ENCODE results near the gene NAA80. TPM values are rescaled to one million over a fixed set of nuclear protein-coding genes. Genes with fewer than 3 reads are reported as not detected.

Gene NAA80
- total and polyA plus RNA-seq, 2 donors from 2014 or later, result 8.7 to 10.7 TPM

DNA sequence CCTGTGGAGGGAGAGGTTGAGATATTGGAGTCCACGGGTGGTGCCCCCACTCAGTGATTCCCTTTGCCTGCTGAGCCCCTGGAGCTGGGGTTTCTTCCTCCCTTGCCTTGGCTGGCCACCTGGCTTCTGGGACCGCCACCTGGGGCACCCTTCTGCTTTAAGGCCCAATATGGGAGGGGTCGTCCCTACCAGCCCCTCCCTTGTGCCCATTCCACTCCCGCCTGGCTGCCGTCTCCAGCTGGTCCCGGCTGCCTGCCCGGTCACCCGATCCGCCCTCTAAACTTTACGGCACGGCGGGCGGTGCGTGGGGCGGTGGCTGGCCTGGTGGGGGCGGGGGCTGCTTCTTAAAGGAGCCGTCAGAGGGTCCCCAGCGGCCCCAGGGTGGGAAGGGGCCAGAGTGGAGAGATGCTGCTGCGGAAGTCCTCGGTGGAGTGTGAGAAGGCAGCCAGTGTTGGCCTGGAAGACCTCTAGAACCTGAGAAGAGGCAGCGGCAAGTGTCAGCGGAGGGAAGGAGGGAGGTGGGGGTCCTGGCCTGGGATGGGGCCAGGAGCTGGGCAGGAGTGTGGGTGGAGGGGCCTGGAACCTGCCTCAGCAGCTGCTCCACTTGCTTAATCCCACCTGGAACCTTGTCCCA, 31.8 kb downstream of the NAA80 start:
- Histone ChIP-seq H3K9me3 (ENCODE audit: control insufficient read depth in 2 of 3, insufficient read depth in 1 of 3, low read length in 3 of 3) (no peaks in the 10 kb centered on the region), H3K27me3 (ENCODE audit: control insufficient read depth, insufficient read depth, low read length) (no peaks in the 10 kb centered on the region), H3K36me3 (ENCODE audit: control insufficient read depth in 2 of 3, insufficient read depth in 3 of 3, low read length in 3 of 3) (no peaks in the 10 kb centered on the region), H3K27ac (ENCODE audit: low read depth in 2 of 2, low read length in 2 of 2) (peak overlapping the region; percentile 91 to 94), H3K9ac (ENCODE audit: low read length in 3 of 3) (peak overlapping the region; percentile 21 to 95 (median 66)), H3K4me3 (ENCODE audit: low read length in 3 of 3) (peak overlapping the region; percentile 42 to 84 (median 73)), H3K4me1 (ENCODE audit: control insufficient read depth in 2 of 3, insufficient read depth in 2 of 3, low read depth in 1 of 3, low read length in 3 of 3) (peaks cover 0 to 59% (median 45%) of the 10 kb centered on the region in 3 donors)
- DNase-seq (peak; percentile 87 to 93 (median 92)), FAIRE-seq (no peak)
- intact Hi-C loops (cut with DNase I), result no loop called here
- TF ChIP-seq, protein P1, sequence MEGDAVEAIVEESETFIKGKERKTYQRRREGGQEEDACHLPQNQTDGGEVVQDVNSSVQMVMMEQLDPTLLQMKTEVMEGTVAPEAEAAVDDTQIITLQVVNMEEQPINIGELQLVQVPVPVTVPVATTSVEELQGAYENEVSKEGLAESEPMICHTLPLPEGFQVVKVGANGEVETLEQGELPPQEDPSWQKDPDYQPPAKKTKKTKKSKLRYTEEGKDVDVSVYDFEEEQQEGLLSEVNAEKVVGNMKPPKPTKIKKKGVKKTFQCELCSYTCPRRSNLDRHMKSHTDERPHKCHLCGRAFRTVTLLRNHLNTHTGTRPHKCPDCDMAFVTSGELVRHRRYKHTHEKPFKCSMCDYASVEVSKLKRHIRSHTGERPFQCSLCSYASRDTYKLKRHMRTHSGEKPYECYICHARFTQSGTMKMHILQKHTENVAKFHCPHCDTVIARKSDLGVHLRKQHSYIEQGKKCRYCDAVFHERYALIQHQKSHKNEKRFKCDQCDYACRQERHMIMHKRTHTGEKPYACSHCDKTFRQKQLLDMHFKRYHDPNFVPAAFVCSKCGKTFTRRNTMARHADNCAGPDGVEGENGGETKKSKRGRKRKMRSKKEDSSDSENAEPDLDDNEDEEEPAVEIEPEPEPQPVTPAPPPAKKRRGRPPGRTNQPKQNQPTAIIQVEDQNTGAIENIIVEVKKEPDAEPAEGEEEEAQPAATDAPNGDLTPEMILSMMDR (IDR thresholded peaks at IDR 0.05; ENCODE audit: borderline replicate concordance, extremely low read depth, insufficient read depth), result no peak

DNA sequence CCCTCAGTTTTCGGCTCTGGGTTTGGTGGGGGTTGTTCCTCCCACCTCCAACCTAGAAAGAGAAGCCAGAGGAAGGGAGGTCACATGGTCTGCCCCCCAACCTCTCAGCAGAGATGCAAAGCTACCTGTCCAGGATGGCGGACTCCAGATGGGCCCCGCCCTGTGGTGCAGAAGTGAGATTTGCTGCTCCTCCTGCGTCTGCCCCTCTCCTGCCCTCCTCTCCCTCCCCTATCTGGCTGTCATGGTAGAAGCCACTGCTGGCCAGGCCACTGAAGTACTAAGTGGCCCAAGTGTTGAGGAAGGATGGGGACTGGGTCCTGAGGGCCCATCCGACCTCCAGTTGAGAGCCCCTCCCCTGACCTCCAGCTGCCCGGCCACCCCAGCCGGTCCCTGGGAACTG, 32.4 kb downstream of the NAA80 start:
- no peaks in the 10 kb centered on the region for H3K36me3 ChIP-seq (ENCODE audit: control insufficient read depth in 2 of 3, insufficient read depth in 3 of 3, low read length in 3 of 3)
- TF ChIP-seq, protein P1 (IDR thresholded peaks at IDR 0.05; ENCODE audit: borderline replicate concordance, extremely low read depth, insufficient read depth), result no peak
- peaks cover 0 to 59% (median 42%) of the 10 kb centered on the region in 3 donors for H3K4me1 ChIP-seq (ENCODE audit: control insufficient read depth in 2 of 3, insufficient read depth in 2 of 3, low read depth in 1 of 3, low read length in 3 of 3)
- intact Hi-C loops (cut with DNase I), result no loop called here
- H3K4me3 ChIP-seq (ENCODE audit: low read length in 3 of 3), result peak overlapping the region; percentile 42 to 84 (median 73)
- peak overlapping the region; percentile 91 to 94 for H3K27ac ChIP-seq (ENCODE audit: low read depth in 2 of 2, low read length in 2 of 2)
- DNase-seq (peak in 2 of 5 donors; percentile 15 to 68), FAIRE-seq (no peak)
- H3K9me3 ChIP-seq (ENCODE audit: control insufficient read depth in 2 of 3, insufficient read depth in 1 of 3, low read length in 3 of 3), result no peaks in the 10 kb centered on the region
- peak overlapping the region in 2 of 3 donors; percentile 66 to 95 for H3K9ac ChIP-seq (ENCODE audit: low read length in 3 of 3)
- H3K27me3 ChIP-seq (ENCODE audit: control insufficient read depth, insufficient read depth, low read length), result no peaks in the 10 kb centered on the region

DNA sequence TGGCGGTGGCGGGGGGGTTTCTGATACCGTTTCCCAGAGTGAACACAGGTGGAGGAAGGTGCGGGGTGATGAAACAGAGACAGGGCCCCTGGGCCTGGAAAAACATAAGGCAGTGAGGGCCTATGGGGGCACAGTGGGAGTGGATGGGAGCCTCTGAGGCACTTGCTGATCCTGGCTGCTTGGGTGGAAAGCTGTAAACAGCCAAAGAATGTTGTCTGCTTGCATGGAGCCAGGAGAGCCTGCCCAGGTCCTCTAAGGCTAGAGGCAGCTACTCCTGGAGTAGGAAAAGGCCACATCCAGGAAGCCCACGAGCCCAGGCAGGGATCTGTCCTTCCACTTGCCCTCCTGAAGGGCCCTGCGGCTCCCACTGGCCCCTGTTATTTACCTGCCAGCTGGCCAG, 33.2 kb downstream of the NAA80 start:
- intact Hi-C loops (cut with DNase I), result no loop called here
- FAIRE-seq, result no peak

More for the DNA sequence above, 33.2 kb downstream of the NAA80 start:
- TF ChIP-seq, protein P1 (IDR thresholded peaks at IDR 0.05; ENCODE audit: borderline replicate concordance, extremely low read depth, insufficient read depth), result no peak
- Histone ChIP-seq H3K9me3 (ENCODE audit: control insufficient read depth in 2 of 3, insufficient read depth in 1 of 3, low read length in 3 of 3) (no peaks in the 10 kb centered on the region), H3K27me3 (ENCODE audit: control insufficient read depth, insufficient read depth, low read length) (no peaks in the 10 kb centered on the region), H3K4me3 (ENCODE audit: low read length in 3 of 3) (peak overlapping the region in 1 of 3 donors; percentile 84), H3K27ac (ENCODE audit: low read depth in 2 of 2, low read length in 2 of 2) (peak overlapping the region; percentile 91 to 94), H3K9ac (ENCODE audit: low read length in 3 of 3) (peak overlapping the region in 1 of 3 donors; percentile 95), H3K4me1 (ENCODE audit: control insufficient read depth in 2 of 3, insufficient read depth in 2 of 3, low read depth in 1 of 3, low read length in 3 of 3) (peaks cover 0 to 56% (median 34%) of the 10 kb centered on the region in 3 donors), H3K36me3 (ENCODE audit: control insufficient read depth in 2 of 3, insufficient read depth in 3 of 3, low read length in 3 of 3) (no peaks in the 10 kb centered on the region)
- DNase-seq, result peak in 2 of 5 donors; percentile 21 to 67

Data from kidney (tissue), 14 donors.